Esophagus squamous epithelium (tissue), 4 donors: Measurements from ENCODE around the gene CTIF.

Source experiments
- POLR2A ChIP-seq, 4 donors: fragments of 450-650 bp; IDR thresholded peaks; one replicate each; pipeline ENCODE4 v1.6.1; 2017; ENCODE audit warnings: antibody characterized with exemption in 4 of 4, mild to moderate bottlenecking in 4 of 4, moderate library complexity in 3 of 4
- TF ChIP-seq, protein P1 (sequence below), 6 experiments: fragments of 450-650 bp in 4 of 6; fragments of 200-600 bp in 2 of 6; sonication (generic) in 2 of 6; IDR thresholded peaks; one replicate each; pipeline ENCODE4 v1.5.1; 2016 to 2019; ENCODE audit warnings: antibody characterized with exemption in 6 of 6, mild to moderate bottlenecking in 4 of 6, moderate library complexity in 4 of 6

DNA sequence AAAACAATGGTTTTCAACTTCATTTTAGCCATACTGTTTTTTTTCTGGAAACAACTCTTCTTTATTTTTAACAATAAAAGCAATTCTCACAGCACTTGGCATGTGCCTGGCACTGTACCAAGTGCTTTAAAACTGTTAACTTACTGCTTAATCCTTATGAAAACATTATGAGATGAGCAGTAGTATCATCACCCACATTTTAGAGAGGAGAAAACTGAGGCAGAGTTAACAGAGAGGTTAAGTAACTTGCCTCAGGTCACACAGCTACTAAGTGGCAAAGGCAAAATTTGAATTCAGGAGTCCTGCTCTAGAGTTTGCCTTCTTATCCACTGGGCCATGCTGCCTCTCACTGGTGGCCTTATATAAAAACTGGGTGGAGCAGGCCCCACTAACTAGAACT is 23.2 kb downstream of the CTIF start:
- TF ChIP-seq, protein P1, sequence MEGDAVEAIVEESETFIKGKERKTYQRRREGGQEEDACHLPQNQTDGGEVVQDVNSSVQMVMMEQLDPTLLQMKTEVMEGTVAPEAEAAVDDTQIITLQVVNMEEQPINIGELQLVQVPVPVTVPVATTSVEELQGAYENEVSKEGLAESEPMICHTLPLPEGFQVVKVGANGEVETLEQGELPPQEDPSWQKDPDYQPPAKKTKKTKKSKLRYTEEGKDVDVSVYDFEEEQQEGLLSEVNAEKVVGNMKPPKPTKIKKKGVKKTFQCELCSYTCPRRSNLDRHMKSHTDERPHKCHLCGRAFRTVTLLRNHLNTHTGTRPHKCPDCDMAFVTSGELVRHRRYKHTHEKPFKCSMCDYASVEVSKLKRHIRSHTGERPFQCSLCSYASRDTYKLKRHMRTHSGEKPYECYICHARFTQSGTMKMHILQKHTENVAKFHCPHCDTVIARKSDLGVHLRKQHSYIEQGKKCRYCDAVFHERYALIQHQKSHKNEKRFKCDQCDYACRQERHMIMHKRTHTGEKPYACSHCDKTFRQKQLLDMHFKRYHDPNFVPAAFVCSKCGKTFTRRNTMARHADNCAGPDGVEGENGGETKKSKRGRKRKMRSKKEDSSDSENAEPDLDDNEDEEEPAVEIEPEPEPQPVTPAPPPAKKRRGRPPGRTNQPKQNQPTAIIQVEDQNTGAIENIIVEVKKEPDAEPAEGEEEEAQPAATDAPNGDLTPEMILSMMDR (IDR thresholded peaks at IDR 0.05): no peak
- no peak for TF ChIP-seq POLR2A (IDR thresholded peaks at IDR 0.05)
